Measurements from ENCODE around the gene PNPLA6.

- TF ChIP-seq CTCF (conservative IDR thresholded peaks at IDR 0.05; ENCODE audit: low read depth, low read length): no peak
- no peak for TF ChIP-seq POLR2A (IDR thresholded peaks at IDR 0.05; ENCODE audit: low read depth, low read length)
- no peak for TF ChIP-seq MAFK (IDR thresholded peaks at IDR 0.05; ENCODE audit: low read depth, low read length)
- TF ChIP-seq CEBPB (IDR thresholded peaks at IDR 0.05; ENCODE audit: low read depth, low read length): no peak
- TF ChIP-seq USF2 (IDR thresholded peaks at IDR 0.05; ENCODE audit: low read depth, low read length): peak; percentile 59
- no peak for TF ChIP-seq RAD21 (IDR thresholded peaks at IDR 0.05; ENCODE audit: low read length)
- no peak for TF ChIP-seq RFX5 (IDR thresholded peaks at IDR 0.05; ENCODE audit: low read depth, low read length)
- TF ChIP-seq SMC3 (IDR thresholded peaks at IDR 0.05; ENCODE audit: low read depth, low read length): no peak
- no peak for TF ChIP-seq RCOR1 (IDR thresholded peaks at IDR 0.05; ENCODE audit: insufficient replicate concordance, low read length)
- TF ChIP-seq MXI1 (IDR thresholded peaks at IDR 0.05; ENCODE audit: borderline replicate concordance, low read depth, low read length): no peak
- TF ChIP-seq ELK1 (IDR thresholded peaks at IDR 0.05; ENCODE audit: borderline replicate concordance, low read depth, low read length): no peak
- no peak for TF ChIP-seq FOS (IDR thresholded peaks at IDR 0.05; ENCODE audit: low read depth, low read length)
- TF ChIP-seq NFE2L2 (IDR thresholded peaks at IDR 0.05; ENCODE audit: low read depth, low read length): no peak
- TF ChIP-seq BHLHE40 (IDR thresholded peaks at IDR 0.05; ENCODE audit: low read depth, low read length): no peak
Measured at GRCh38 chr19:7505682-7506384, 29.7 kb upstream of the PNPLA6 start.
